Tibial nerve (tissue), 4 donors: ENCODE measurements around the gene PTPRJ. TPM values are rescaled to one million over a fixed set of nuclear protein-coding genes. Genes with fewer than 3 reads are reported as not detected.

Source experiments
- DNase-seq, 2 donors: peaks; one replicate each; pipeline ENCODE4 v3.0.0-alpha.2; 2019; ENCODE audit warnings: low spot score in 2 of 2
- H3K27ac ChIP-seq, 4 donors: fragments of 200-600 bp; sonication (generic) in 3 of 4; one replicate each; pipeline ENCODE4 v1.5.1; 2017 to 2019; ENCODE audit warnings: mild to moderate bottlenecking in 1 of 4
- H3K27me3 ChIP-seq, 2 donors: fragments of 200-600 bp; sonication (generic) in 1 of 2; one replicate each; pipeline versions ENCODE4 v1.5.1 to v1.6.0; 2017 to 2019
- H3K36me3 ChIP-seq, 3 donors: fragments of 200-600 bp; sonication (generic); one replicate each; pipeline ENCODE4 v1.5.1; 2018 to 2019
- H3K4me1 ChIP-seq, 4 donors: fragments of 200-600 bp; sonication (generic) in 3 of 4; one replicate each; pipeline ENCODE4 v1.5.1; 2017 to 2019
- H3K4me3 ChIP-seq, 4 donors: fragments of 200-600 bp; sonication (generic) in 3 of 4; one replicate each; pipeline ENCODE4 v1.5.1; 2017 to 2019; ENCODE audit warnings: mild to moderate bottlenecking in 1 of 4, moderate library complexity in 1 of 4
- H3K9me3 ChIP-seq, 4 donors: fragments of 200-600 bp; sonication (generic) in 3 of 4; one replicate each; pipeline ENCODE4 v1.5.1; 2017 to 2019
- EP300 ChIP-seq, 2 donors: sonication (generic); formaldehyde crosslinking; IDR thresholded peaks; one replicate each; pipeline ENCODE4 v1.6.1; 2017; ENCODE audit warnings: antibody characterized with exemption in 2 of 2, mild to moderate bottlenecking in 1 of 2
- POLR2A ChIP-seq, 2 donors: fragments of 450-650 bp; IDR thresholded peaks; one replicate each; pipeline ENCODE4 v1.6.1; 2017; ENCODE audit warnings: antibody characterized with exemption in 2 of 2, mild to moderate bottlenecking in 2 of 2, moderate library complexity in 2 of 2
- WGBS, 2 donors: methylation state at CpG; one replicate each; pipeline ENCODE4 v1.1.5; 2018; 5-methylcytosine and 5-hydroxymethylcytosine counted together
- total RNA-seq, 4 donors: library from RNA; depleted of rRNA; stranded (reverse); fragments of >200 nt; gene quantifications; one replicate each; pipeline ENCODE4 v1.1.0, GENCODE V29; 2016
- TF ChIP-seq, protein P1 (sequence below), 5 experiments: fragments of 200-600 bp in 3 of 5; fragments of 450-650 bp in 2 of 5; sonication (generic) in 3 of 5; IDR thresholded peaks; one replicate each; pipeline ENCODE4 v1.5.1; 2016 to 2019; ENCODE audit warnings: antibody characterized with exemption in 5 of 5, mild to moderate bottlenecking in 3 of 5, moderate library complexity in 2 of 5

The PTPRJ gene
- total RNA-seq, 4 donors from 2014 or later = 20.5 to 24.3 (median 22.3) TPM

GRCh38 chr11:48107188-48107704 is 126.9 kb downstream of the PTPRJ start:
- TF ChIP-seq, protein P1, sequence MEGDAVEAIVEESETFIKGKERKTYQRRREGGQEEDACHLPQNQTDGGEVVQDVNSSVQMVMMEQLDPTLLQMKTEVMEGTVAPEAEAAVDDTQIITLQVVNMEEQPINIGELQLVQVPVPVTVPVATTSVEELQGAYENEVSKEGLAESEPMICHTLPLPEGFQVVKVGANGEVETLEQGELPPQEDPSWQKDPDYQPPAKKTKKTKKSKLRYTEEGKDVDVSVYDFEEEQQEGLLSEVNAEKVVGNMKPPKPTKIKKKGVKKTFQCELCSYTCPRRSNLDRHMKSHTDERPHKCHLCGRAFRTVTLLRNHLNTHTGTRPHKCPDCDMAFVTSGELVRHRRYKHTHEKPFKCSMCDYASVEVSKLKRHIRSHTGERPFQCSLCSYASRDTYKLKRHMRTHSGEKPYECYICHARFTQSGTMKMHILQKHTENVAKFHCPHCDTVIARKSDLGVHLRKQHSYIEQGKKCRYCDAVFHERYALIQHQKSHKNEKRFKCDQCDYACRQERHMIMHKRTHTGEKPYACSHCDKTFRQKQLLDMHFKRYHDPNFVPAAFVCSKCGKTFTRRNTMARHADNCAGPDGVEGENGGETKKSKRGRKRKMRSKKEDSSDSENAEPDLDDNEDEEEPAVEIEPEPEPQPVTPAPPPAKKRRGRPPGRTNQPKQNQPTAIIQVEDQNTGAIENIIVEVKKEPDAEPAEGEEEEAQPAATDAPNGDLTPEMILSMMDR (IDR thresholded peaks at IDR 0.05) = no peak
- TF ChIP-seq EP300 (IDR thresholded peaks at IDR 0.05) (no peak), POLR2A (IDR thresholded peaks at IDR 0.05) (no peak)
- peaks cover 0 to 79% (median 55%) of the 10 kb centered on the region in 4 donors for H3K4me1 ChIP-seq
- DNase-seq = no peak
- WGBS, 2 donors = 46 to 53% methylated on average over 7 of the region's 7 CpGs
- no peaks in the 10 kb centered on the region for H3K36me3 ChIP-seq
- H3K27ac ChIP-seq = peak overlapping the region in 2 of 4 donors; percentile 63 to 73
- H3K4me3 ChIP-seq = no peak overlapping the region
- H3K9me3 ChIP-seq = no peaks in the 10 kb centered on the region
- H3K27me3 ChIP-seq = no peaks in the 10 kb centered on the region

DNA sequence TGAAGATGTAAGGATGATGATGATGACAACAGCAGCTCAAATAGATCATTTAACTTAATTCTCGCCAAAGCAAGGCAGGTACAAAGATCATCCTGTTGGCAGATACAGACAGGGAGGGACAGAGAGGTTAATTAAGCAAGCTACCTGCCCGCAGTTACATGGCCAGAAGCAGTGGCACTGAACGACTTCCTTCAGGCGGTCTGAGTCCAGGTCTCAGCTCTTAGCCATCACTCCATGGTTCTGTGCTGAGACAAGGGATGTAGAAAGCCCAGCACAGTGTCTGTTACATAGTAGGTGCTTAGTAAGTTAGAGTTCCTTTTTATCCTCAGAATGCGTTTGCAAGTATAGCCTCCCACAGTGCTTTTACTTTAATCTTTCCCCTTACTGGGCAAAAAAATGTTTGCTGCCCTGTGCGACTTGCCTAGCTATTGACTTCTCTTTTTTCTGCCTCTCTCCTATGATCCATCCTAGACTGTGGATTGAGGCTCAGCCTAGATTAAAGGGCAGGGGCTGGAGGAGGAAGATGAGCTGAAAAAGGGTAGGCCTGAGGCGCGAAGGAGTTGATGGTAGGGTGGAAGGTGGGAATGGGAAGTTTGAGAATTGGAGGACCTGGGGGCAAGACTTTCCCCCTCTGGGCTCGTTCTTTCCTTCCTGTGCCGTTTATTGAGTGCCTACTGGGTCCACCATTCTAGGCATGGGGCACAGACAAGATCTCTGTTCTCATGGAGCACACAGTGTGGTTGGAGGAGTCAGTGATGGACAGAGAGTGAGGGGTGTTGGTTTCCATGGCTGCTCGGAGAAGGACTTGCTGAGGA is 128.1 kb downstream of the PTPRJ start:
- TF ChIP-seq EP300 (IDR thresholded peaks at IDR 0.05) (no peak), POLR2A (IDR thresholded peaks at IDR 0.05) (no peak)
- TF ChIP-seq, protein P1 (IDR thresholded peaks at IDR 0.05) = no peak
- H3K27ac ChIP-seq = peak overlapping the region in 3 of 4 donors; percentile 28 to 63 (median 45)

GRCh38 chr11:48109046-48109666 is 128.8 kb downstream of the PTPRJ start:
- 49 to 55% methylated on average over 5 of the region's 5 CpGs for WGBS, 2 donors
- DNase-seq = no peak
- peak overlapping the region; percentile 11 to 77 (median 46) for H3K27ac ChIP-seq

More for the DNA sequence above, 128.1 kb downstream of the PTPRJ start:
- H3K27me3 ChIP-seq = no peaks in the 10 kb centered on the region
- no peaks in the 10 kb centered on the region for H3K9me3 ChIP-seq
- DNase-seq = no peak
- peaks cover 0 to 68% (median 48%) of the 10 kb centered on the region in 4 donors for H3K4me1 ChIP-seq
- peaks cover 0 to 3% (median 0%) of the 10 kb centered on the region in 3 donors for H3K36me3 ChIP-seq
- 74 to 76% methylated on average over 11 of the region's 11 CpGs for WGBS, 2 donors
- H3K4me3 ChIP-seq = no peak overlapping the region

GRCh38 chr11:48110509-48110766 is 130.1 kb downstream of the PTPRJ start:
- peaks cover 0 to 11% (median 7%) of the 10 kb centered on the region in 4 donors for H3K9me3 ChIP-seq
- TF ChIP-seq, protein P1 (IDR thresholded peaks at IDR 0.05) = no peak
- TF ChIP-seq EP300 (IDR thresholded peaks at IDR 0.05) (no peak), POLR2A (IDR thresholded peaks at IDR 0.05) (no peak)
- WGBS, 2 donors = 67 to 70% methylated on average over 2 of the region's 2 CpGs
- no peak overlapping the region for H3K27ac ChIP-seq
- peaks cover 0 to 48% (median 32%) of the 10 kb centered on the region in 4 donors for H3K4me1 ChIP-seq
- no peak for DNase-seq
- peaks cover 0 to 22% (median 0%) of the 10 kb centered on the region in 3 donors for H3K36me3 ChIP-seq
- no peaks in the 10 kb centered on the region for H3K27me3 ChIP-seq
- no peak overlapping the region for H3K4me3 ChIP-seq

More at GRCh38 chr11:48109046-48109666, 128.8 kb downstream of the PTPRJ start:
- Histone ChIP-seq H3K4me3 (peak overlapping the region in 2 of 4 donors; percentile 17 to 24), H3K4me1 (peaks cover 0 to 60% (median 41%) of the 10 kb centered on the region in 4 donors), H3K9me3 (no peaks in the 10 kb centered on the region), H3K27me3 (no peaks in the 10 kb centered on the region), H3K36me3 (peaks cover 0 to 9% (median 0%) of the 10 kb centered on the region in 3 donors)
- TF ChIP-seq, protein P1 (IDR thresholded peaks at IDR 0.05) = peak; percentile 18 to 54 (median 40)
- TF ChIP-seq POLR2A (IDR thresholded peaks at IDR 0.05) = no peak

DNA sequence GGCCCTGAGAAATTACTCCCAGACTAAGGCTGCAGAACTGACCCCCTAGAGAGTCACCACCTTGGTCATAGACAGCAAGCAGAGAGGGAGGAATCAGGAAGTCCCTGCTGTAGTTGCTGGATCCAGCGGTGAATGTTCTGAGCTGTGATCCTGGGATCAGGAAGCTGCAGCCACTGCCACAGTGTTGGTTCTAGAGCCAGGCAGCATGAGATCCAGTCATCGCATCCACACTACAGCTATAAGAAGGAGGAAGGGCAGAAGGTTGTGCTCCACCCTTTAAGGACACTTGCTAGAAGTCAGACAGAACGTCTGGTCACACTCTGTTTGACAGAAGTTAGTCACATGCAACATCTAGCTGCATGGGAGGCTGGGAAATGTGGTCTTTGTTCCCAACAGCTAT is 131.5 kb downstream of the PTPRJ start:
- Histone ChIP-seq H3K27me3 (no peaks in the 10 kb centered on the region), H3K27ac (no peak overlapping the region), H3K4me3 (no peak overlapping the region), H3K9me3 (peaks cover 0 to 18% (median 7%) of the 10 kb centered on the region in 4 donors), H3K36me3 (peaks cover 0 to 33% (median 0%) of the 10 kb centered on the region in 3 donors), H3K4me1 (peaks cover 0 to 35% (median 24%) of the 10 kb centered on the region in 4 donors)
- no peak for DNase-seq
- WGBS, 2 donors = 47 to 61% methylated on average over 3 of the region's 3 CpGs
- TF ChIP-seq EP300 (IDR thresholded peaks at IDR 0.05) (peak in 1 of 2 donors; percentile 27), POLR2A (IDR thresholded peaks at IDR 0.05) (no peak)
